ENCODE data around the gene STXBP1.
A peak's percentile ranks its signal among the peaks of the same experiment; 100 is the strongest.

The STXBP1 gene

DNA sequence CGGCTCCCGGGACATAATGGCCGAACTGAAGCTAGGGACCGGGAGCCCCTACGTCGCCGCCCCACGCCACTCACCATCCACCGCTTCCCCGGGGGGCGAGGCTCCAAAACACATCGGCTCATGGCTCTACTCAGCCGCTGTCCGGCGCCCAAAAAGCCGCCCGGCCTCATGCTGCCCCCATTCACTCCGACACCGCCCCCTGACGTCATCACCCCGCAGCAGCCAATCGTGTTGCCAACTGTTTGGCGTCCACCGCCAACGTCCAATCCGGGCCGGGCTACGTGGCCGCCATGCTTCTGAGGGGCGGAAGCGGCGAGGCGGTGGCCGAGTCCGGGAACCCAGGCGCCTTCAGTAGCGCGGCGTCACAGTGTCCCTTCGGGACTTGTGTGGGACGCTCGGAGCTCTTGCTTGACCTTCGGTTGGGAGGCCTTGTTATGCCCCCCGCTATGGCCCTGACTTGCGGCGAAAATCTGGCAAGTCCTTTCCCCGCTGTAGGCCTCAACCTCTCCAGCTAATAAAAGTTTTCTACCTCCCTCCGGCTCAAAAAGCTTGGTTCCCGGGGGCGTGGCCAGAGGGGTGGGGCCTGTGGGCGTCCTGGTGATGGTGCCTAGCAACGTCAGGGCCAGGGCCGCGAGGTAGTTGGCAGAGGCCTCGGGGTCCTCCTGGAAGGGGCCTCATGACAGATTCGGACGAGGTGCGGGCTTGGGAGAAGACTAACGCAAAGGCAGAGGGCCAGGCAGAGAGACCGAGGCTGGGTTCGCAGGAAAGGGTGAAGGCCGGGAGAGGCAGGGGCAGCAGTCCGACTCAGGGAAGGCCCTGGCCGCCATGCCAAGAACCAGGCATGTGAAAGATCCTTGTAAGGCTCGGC lies 103.6 kb downstream of the STXBP1 start, which contains the start of the genes PTRH1 and TTC16:
TSS of gene PTRH1 (minus strand) at position 194 of the 868 bp plus-strand sequence. CDS start at position 170, 24 bp downstream.
TSS of gene TTC16 (plus strand) at position 610 of the 868 bp plus-strand sequence. CDS start at position 677, 67 bp downstream.
- peak; percentile 75 for DNase-seq (ENCODE audit: low read depth)

DNA sequence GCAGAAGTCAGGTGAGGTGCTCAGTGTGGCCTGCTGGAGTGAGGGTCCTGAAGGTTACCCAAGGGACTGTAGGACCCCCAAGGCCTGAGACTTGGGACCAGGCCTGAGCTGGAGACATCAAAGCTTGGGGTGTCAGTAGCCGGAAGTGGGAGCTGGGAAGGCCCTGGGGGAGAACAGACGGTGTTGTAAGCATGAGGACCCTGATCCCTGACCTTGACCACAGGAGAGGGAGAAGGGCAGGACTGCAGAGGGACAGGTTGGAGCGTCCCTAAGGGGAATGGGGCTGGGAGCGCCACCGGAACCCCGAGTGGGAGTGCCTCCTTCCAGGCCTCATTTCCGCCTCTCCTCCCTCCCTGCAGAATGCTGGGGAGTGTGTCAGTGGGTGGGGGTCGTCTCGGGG lies 104.3 kb downstream of the STXBP1 start:
- DNase-seq (ENCODE audit: low read depth): no peak

DNA sequence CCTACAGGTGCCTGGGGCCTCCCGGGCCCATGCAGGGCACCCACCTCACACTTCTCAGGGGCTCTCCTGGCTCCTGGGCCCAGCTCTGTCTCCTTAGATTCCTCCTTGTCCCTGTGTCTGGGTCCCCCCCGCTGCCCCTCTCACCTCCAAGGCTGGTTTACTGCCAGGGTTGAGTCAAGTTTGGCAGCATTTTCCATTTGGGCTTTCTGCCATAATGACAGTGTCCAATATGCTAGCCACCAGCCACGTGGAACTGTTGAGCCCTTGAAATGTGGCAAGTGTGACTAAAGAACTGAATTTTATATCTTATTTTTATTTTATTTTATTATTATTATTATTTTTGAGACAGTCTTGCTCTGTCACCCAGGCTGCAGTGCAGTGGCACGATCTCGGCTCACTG lies 105.7 kb downstream of the STXBP1 start:
- no peak for DNase-seq (ENCODE audit: low read depth)

- no peak for DNase-seq (ENCODE audit: low read depth)
Observed at GRCh38 chr9:127720031-127720864, 108.2 kb downstream of the STXBP1 start.

- no peak for DNase-seq (ENCODE audit: low read depth)
Observed at GRCh38 chr9:127720865-127721227, 108.8 kb downstream of the STXBP1 start.

DNA sequence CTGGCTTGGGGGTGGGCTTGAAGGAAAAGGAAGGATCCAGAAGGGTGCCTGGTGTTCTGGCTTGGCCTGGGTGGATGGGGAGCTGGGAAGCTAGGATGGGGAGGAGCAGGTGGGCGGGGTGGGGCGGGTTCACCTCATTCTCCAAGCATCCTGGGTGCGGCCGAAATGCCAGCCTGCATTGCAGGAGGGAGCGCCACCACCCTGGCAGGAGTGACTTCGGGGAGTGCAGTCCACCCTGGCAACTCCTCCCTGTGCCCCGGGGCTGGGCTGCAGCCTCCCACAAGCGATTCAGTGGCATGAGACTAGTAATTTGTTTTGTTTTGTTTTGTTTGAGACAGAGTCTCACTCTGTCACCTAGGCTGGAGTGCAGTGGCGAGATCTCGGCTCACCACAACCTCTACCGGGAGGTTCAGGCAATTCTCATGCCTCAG lies 109.3 kb downstream of the STXBP1 start:
- DNase-seq (ENCODE audit: low read depth): no peak

GRCh38 chr9:127722055-127722745 lies 110.1 kb downstream of the STXBP1 start:
- DNase-seq (ENCODE audit: low read depth): no peak

GRCh38 chr9:127723013-127723412 lies 110.9 kb downstream of the STXBP1 start:
- DNase-seq (ENCODE audit: low read depth): no peak

DNA sequence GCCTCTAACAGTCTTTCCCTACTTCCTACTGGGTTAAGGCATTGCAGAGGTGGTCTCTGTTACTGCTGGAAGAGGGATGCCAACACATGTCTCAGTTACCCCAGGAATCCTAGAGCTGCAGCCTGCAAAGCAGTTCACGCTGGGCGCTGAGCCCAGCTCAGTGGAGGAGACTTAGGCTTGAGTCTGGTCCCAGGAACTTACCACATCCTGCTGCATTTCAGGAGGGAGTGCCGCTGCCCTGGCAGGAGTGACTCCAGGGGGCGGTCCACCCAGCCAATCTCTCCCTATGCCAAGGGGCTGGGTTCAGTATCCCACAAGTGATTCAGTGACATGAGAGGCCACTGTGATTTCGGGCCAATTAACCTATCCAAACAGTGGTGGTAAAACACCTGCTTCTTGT lies 111.4 kb downstream of the STXBP1 start:
- no peak for DNase-seq (ENCODE audit: low read depth)

GRCh38 chr9:127724012-127724411 lies 111.9 kb downstream of the STXBP1 start:
- DNase-seq (ENCODE audit: low read depth): no peak

- DNase-seq (ENCODE audit: low read depth): no peak
Observed at GRCh38 chr9:127726871-127727270, 114.8 kb downstream of the STXBP1 start.

DNA sequence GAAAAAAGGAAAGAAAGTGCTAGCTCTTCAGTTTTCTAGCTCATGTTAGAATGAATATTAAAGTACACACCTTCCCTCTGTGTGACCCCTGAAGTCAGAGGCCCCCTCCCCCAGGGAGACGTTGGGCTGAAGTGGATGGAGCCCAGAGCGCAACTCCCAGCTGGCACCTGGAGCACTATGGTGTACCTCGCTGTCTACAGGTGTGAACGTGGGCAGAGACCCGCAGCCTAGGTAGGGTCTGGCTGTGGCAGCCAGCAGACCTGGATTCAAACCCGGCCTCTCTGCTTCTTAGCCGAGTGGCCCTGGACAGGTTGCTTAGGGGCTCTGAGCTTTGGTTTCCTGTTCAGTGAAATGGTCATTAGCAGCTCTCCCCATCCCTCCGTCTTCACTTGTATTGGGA lies 116.7 kb downstream of the STXBP1 start:
- DNase-seq (ENCODE audit: low read depth): no peak

DNA sequence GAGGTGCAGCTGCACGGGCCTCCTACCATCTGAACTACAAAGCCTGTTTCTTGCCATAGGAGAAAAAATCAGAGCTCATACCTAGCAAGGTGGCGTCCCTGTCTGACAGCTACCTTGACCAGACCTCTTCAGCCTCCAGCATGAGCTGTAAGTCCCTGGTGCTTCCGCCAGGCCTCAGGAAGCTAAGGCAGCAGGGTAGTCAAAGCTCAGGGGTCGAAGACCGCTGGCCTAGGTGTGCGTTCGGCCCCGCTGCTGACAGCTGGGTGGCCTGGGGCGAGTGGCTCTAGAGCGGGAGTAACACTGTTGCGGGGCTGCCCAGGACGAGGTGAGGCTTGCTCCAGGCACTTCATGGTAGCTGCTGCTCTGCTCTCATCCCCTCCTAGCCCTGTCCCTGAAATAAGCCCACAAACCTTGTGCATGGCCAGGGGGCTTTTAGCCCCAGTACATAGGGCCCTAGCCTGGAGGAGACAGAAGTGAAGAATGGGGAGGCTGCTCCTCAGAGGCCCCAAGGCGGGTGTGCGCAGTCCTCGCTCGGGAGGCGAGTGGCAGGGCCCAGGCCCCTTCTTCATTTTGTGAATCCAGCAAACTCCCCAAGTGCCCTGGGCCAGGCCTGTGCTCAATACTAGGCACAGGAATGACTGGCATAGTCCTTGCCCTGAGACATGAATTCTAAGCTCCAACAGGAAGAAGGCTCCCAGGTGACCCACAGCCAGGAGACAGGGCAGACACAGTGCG lies 117.6 kb downstream of the STXBP1 start:
- DNase-seq (ENCODE audit: low read depth): no peak

GRCh38 chr9:127730262-127730661 lies 118.2 kb downstream of the STXBP1 start:
- no peak for DNase-seq (ENCODE audit: low read depth)

DNA sequence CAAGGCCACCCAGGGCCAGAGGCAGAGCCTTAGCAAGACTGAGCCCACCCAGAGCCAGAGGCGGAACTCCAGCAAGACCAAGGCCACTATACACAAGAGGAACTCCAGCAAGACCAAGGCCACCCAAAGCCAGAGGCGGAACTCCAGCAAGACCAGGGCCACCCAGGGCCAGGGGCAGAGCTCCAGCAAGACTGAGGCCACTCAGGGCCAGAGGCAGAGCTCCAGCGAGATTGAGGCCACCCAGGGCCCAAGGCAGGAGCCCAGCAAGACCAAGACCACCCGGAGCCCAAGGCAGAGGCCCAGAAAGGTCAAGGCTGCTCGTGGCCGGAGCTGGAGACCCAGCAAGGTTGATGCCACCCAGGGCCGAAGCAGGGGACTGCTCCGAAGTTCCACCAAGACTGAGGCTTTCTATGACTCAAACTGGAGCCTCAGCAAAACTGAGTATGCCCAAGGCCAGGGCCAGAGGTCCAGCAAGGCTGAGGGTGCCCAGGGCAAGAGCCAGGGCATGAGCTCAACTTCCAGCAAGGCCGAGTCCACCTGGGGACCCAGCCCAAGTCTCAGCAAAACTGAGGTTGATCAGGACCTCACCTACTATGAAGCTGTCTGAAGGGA lies 118.8 kb downstream of the STXBP1 start:
- no peak for DNase-seq (ENCODE audit: low read depth)

DNA sequence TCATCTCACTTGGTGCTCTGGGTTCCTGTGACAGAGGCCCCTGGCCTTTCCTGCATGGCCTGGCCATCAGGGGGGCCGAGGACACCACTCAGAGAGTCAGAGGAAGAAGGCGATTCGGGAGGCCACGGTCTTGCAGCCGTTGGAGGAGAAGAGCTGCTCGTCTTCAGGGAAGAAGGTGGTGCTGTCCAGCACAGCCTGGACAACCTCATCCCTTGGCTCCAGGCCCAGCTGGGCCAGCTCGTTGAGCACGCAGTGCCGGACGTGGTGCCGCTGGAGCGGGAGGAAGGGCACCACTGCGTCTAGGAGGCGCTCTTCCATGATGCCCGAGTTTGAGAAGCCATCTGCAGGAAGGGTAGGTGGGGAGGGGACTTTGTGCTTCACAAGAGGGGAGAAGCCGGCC lies 119.9 kb downstream of the STXBP1 start:
- DNase-seq (ENCODE audit: low read depth): no peak

DNA sequence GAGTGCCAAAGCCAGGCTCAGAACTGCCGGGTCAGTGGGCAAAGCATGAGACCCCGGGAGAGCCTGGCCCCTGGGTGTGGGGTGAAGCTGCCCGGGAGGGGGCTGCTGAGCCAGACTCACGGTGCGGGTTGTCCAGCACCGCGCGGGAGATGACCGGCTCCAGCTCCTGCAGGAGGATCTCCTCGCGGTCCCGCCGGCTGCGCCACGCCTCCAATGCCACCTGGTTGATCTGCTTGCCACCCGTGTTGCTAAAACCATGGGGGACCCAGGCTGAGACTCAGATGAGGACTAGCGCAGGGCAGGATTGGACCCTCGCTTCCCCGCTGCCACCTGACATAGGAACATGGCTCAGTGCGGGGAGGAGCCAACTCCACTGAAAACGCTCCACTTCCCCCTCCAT lies 120.4 kb downstream of the STXBP1 start:
- DNase-seq (ENCODE audit: low read depth): no peak

GRCh38 chr9:127733614-127734013 lies 121.5 kb downstream of the STXBP1 start:
- no peak for DNase-seq (ENCODE audit: low read depth)

DNA sequence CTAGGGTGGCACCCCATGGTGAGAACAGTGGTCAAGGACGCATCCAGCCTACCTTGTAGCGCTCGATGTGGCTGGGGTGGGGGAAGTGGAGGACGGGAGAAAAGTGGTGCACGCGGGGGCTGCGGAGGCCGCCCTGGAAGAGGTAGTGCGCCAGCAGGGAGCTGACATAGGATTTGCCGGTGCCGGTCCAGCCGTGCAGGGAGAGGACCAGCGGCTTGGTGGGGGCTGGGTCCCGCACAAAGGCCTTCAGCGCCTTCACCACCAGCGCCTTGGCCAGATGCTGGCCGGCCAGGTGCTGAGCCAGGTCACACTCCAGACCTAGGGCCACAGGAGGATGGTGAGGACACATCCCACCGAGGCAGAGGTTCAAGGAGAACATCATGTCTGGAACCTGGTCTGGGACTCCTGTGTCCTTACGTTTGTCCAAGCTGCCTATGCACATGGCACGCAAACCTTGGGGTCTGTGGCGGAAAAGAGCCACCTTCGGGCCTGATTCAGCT lies 122.2 kb downstream of the STXBP1 start:
- no peak for DNase-seq (ENCODE audit: low read depth)

GRCh38 chr9:127734747-127735529 lies 122.9 kb downstream of the STXBP1 start, which contains the start of gene TOR2A:
TSS of gene TOR2A (minus strand) at chr9:127735294. CDS start at chr9:127735270, 24 bp downstream.
- peak; percentile 92 for DNase-seq (ENCODE audit: low read depth)
